Neural cell (in vitro differentiated cells): ENCODE results near the gene PPIL6. TPM values are rescaled to one million over a fixed set of nuclear protein-coding genes. Genes with fewer than 3 reads are reported as not detected.

ENCODE experiments used
- H2AFZ ChIP-seq: fragments of 200-600, 300-800 bp; sonication (generic), shearing (Covaris generic); 2 replicates; pipeline ENCODE4 v1.6.0; 2014; ENCODE audit warnings: low read depth, mild to moderate bottlenecking, antibody characterized with exemption, low read length, moderate library complexity
- H3F3A ChIP-seq: fragments of 200-600 bp; shearing (Covaris generic); 2 replicates; pipeline ENCODE4 v1.6.1; 2016; ENCODE audit warnings: mild to moderate bottlenecking, moderate library complexity, mixed read lengths, antibody characterized with exemption, low read length; ENCODE audit not compliant: insufficient read depth, poor library complexity, severe bottlenecking
- H3K27ac ChIP-seq: fragments of 200-600, 300-800 bp; sonication (generic), shearing (Covaris generic); 2 replicates; pipeline ENCODE4 v1.5.1; 2014; ENCODE audit warnings: mild to moderate bottlenecking, low read length, moderate library complexity
- H3K27me3 ChIP-seq: fragments of 300-800, 200-600 bp; sonication (generic), shearing (Covaris generic); 2 replicates; pipeline ENCODE4 v1.6.0; 2014; ENCODE audit warnings: mild to moderate bottlenecking, low read depth, low read length, moderate library complexity; ENCODE audit not compliant: insufficient read depth
- H3K36me3 ChIP-seq: fragments of 300-800, 200-600 bp; sonication (generic), shearing (Covaris generic); 2 replicates; pipeline ENCODE4 v1.5.1; 2014; ENCODE audit warnings: mild to moderate bottlenecking, antibody characterized with exemption, low read length, moderate library complexity; ENCODE audit not compliant: insufficient read depth
- H3K4me2 ChIP-seq: fragments of 300-800, 200-600 bp; sonication (generic), shearing (Covaris generic); 2 replicates; pipeline ENCODE4 v1.6.0; 2014; ENCODE audit warnings: mild to moderate bottlenecking, low read length
- H3K4me3 ChIP-seq: fragments of 300-800, 200-600 bp; sonication (generic), shearing (Covaris generic); 2 replicates; pipeline ENCODE4 v1.5.1; 2014; ENCODE audit warnings: mild to moderate bottlenecking, low read length, moderate library complexity
- H3K79me2 ChIP-seq: fragments of 200-600 bp; shearing (Covaris generic); replicated peaks from 2 replicates; pipeline ENCODE4 v1.6.0; 2014; ENCODE audit warnings: mild to moderate bottlenecking, low read length, moderate library complexity; ENCODE audit not compliant: insufficient read depth
- H3K9ac ChIP-seq: fragments of 300-800, 200-600 bp; sonication (generic), shearing (Covaris generic); 2 replicates; pipeline ENCODE4 v1.6.1; 2016; ENCODE audit warnings: mild to moderate bottlenecking, low read length, mixed read lengths
- H3K9me2 ChIP-seq: fragments of 200-600 bp; shearing (Covaris generic); 2 replicates; pipeline ENCODE4 v1.6.1; 2016; ENCODE audit warnings: mild to moderate bottlenecking, low read length, mixed read lengths; ENCODE audit not compliant: insufficient read depth
- H3K9me3 ChIP-seq: fragments of 200-600, 300-800 bp; sonication (generic), shearing (Covaris generic); 2 replicates; pipeline ENCODE4 v1.6.1; 2016; ENCODE audit warnings: mild to moderate bottlenecking, mixed run types, low read length, moderate library complexity, mixed read lengths
- H4K20me1 ChIP-seq: fragments of 200-600 bp; shearing (Covaris generic); 2 replicates; pipeline ENCODE4 v1.6.1; 2016; ENCODE audit warnings: mild to moderate bottlenecking, mixed run types; ENCODE audit not compliant: insufficient read depth
- CTCF ChIP-seq: fragments of 450-650 bp; IDR thresholded peaks from 2 replicates; pipeline ENCODE4 v1.5.1; 2014; ENCODE audit warnings: antibody characterized with exemption, mild to moderate bottlenecking, moderate library complexity; ENCODE audit not compliant: poor library complexity, severe bottlenecking
- EP300 ChIP-seq: fragments of 450-650 bp; conservative IDR thresholded peaks from 2 replicates; pipeline ENCODE4 v1.6.1; 2014; ENCODE audit warnings: antibody characterized with exemption, mild to moderate bottlenecking, moderate library complexity; ENCODE audit not compliant: poor library complexity, severe bottlenecking
- EZH2 ChIP-seq: fragments of 200-600, 300-800 bp; shearing (Covaris generic), sonication (generic); IDR thresholded peaks from 2 replicates; pipeline ENCODE4 v1.6.1; 2014; ENCODE audit warnings: antibody characterized with exemption, low read length, borderline replicate concordance, mild to moderate bottlenecking; ENCODE audit not compliant: insufficient read depth, poor library complexity, severe bottlenecking
- MXI1 ChIP-seq: fragments of 450-650 bp; conservative IDR thresholded peaks from 2 replicates; pipeline ENCODE4 v1.6.1; 2014; ENCODE audit warnings: antibody characterized with exemption, mild to moderate bottlenecking; ENCODE audit not compliant: poor library complexity, severe bottlenecking
- POLR2AphosphoS5 ChIP-seq: IDR thresholded peaks from 2 replicates; pipeline ENCODE4 v1.6.1; 2012
- RAD21 ChIP-seq: fragments of 450-650 bp; conservative IDR thresholded peaks from 2 replicates; pipeline ENCODE4 v1.6.1; 2014; ENCODE audit warnings: antibody characterized with exemption, mild to moderate bottlenecking, moderate library complexity
- SMC3 ChIP-seq: fragments of 450-650 bp; conservative IDR thresholded peaks from 2 replicates; pipeline ENCODE4 v1.6.1; 2014; ENCODE audit warnings: antibody characterized with exemption, mild to moderate bottlenecking, moderate library complexity; ENCODE audit not compliant: poor library complexity
- TAF1 ChIP-seq: IDR thresholded peaks from 2 replicates; pipeline ENCODE4 v1.6.1; 2012; ENCODE audit warnings: low read depth
- polyA plus RNA-seq: library from polyadenylated mRNA; depleted of rRNA; stranded (reverse); fragments of >200 nt; gene quantifications from 2 replicates; pipeline ENCODE4 v1.2.3, GENCODE V29; 2014
- TF ChIP-seq, protein P1 (sequence below): IDR thresholded peaks from 2 replicates; pipeline ENCODE4 v1.6.1; 2012; ENCODE audit warnings: borderline replicate concordance

PPIL6 gene
- polyA plus RNA-seq, 1 donor from 2014 or later = 11.8 TPM

DNA sequence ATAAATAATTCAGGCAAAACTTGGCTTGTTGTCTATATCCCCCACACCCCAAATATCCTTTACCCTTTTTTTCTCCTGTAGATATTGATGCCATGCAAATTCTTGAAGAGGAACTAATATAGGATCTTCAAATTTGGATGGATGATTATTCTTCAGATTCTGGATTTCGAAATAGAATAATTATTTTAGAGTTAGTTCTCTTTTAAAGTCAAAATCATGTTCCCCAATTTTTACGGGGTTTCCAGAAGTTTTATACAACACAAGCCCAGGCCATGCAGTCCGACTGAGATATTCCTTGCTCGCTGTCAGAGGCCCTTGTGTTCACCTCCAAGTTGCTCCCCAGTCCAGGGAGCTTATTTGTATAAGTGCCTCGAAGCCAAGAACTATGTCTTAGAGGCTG, 4.4 kb downstream of the PPIL6 start:
- no peak overlapping the region for H3K4me3 ChIP-seq
- H3K27ac ChIP-seq = no peak overlapping the region
- H3K79me2 ChIP-seq = no peaks in the 10 kb centered on the region
- no peak overlapping the region for H3K4me2 ChIP-seq
- TF ChIP-seq EZH2 (no peak), SMC3 (no peak), EP300 (no peak), MXI1 (no peak), POLR2AphosphoS5 (no peak), TAF1 (no peak), CTCF (no peak), RAD21 (no peak)
- TF ChIP-seq, protein P1, sequence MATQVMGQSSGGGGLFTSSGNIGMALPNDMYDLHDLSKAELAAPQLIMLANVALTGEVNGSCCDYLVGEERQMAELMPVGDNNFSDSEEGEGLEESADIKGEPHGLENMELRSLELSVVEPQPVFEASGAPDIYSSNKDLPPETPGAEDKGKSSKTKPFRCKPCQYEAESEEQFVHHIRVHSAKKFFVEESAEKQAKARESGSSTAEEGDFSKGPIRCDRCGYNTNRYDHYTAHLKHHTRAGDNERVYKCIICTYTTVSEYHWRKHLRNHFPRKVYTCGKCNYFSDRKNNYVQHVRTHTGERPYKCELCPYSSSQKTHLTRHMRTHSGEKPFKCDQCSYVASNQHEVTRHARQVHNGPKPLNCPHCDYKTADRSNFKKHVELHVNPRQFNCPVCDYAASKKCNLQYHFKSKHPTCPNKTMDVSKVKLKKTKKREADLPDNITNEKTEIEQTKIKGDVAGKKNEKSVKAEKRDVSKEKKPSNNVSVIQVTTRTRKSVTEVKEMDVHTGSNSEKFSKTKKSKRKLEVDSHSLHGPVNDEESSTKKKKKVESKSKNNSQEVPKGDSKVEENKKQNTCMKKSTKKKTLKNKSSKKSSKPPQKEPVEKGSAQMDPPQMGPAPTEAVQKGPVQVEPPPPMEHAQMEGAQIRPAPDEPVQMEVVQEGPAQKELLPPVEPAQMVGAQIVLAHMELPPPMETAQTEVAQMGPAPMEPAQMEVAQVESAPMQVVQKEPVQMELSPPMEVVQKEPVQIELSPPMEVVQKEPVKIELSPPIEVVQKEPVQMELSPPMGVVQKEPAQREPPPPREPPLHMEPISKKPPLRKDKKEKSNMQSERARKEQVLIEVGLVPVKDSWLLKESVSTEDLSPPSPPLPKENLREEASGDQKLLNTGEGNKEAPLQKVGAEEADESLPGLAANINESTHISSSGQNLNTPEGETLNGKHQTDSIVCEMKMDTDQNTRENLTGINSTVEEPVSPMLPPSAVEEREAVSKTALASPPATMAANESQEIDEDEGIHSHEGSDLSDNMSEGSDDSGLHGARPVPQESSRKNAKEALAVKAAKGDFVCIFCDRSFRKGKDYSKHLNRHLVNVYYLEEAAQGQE = no peak
- no peaks in the 10 kb centered on the region for H4K20me1 ChIP-seq
- no peaks in the 10 kb centered on the region for H3K36me3 ChIP-seq
- H2AFZ ChIP-seq = no peak overlapping the region
- no peaks in the 10 kb centered on the region for H3F3A ChIP-seq
- H3K9me2 ChIP-seq = no peaks in the 10 kb centered on the region
- H3K9ac ChIP-seq = no peak overlapping the region
- H3K9me3 ChIP-seq = no peaks in the 10 kb centered on the region
- H3K27me3 ChIP-seq = no peaks in the 10 kb centered on the region

DNA sequence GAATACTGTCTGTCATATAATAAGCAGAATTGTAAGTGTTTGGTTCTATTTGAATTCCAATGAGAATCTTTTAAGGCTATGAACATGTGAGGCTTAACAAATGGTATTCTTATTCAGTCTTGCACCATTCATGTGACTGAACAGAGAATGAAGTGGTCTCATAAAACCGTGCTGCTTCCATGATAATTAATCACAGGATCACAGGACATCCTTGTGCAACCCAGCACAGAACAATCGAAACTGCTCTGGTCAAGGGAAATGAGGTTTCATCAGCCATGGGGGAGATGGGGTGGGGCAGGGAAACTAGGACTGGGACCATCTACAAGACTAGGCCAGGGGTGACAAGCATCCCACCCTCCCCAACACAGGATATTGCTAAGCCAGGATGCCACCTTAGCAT, 6.0 kb downstream of the PPIL6 start:
- Histone ChIP-seq H2AFZ (no peak overlapping the region), H3K9me3 (no peaks in the 10 kb centered on the region), H3K9me2 (no peaks in the 10 kb centered on the region), H3F3A (no peaks in the 10 kb centered on the region), H3K4me2 (no peak overlapping the region), H3K27ac (no peak overlapping the region), H3K27me3 (no peaks in the 10 kb centered on the region), H3K4me3 (no peak overlapping the region), H3K36me3 (no peaks in the 10 kb centered on the region), H3K79me2 (no peaks in the 10 kb centered on the region), H3K9ac (no peak overlapping the region), H4K20me1 (no peaks in the 10 kb centered on the region)
- no peak for TF ChIP-seq TAF1
- TF ChIP-seq CTCF = no peak
- TF ChIP-seq, protein P1 = no peak
- TF ChIP-seq EZH2 = no peak
